KBM-7 (cell line): ENCODE data around the gene ADARB2.

Experiments
- DNase-seq: peaks from one replicate; pipeline ENCODE4 v3.0.0-alpha.2; 2015
- in situ Hi-C: fragments of 300-500 bp; cut with MboI; formaldehyde crosslinking; loops from 2 replicates; pipeline ENCODE4 v1.14.3; 2020; ENCODE audit warnings: low sequenced_read_pairs, low pct_unique_long_range_greater_than_20kb, mixed read lengths

The ADARB2 gene

GRCh38 chr10:1289591-1289990 is 447.7 kb downstream of the ADARB2 start:
- in situ Hi-C loops, result no loop called here
- DNase-seq, result no peak

GRCh38 chr10:1287971-1288401 is 449.3 kb downstream of the ADARB2 start:
- in situ Hi-C loops, result no loop called here

GRCh38 chr10:1287487-1287886 is 449.8 kb downstream of the ADARB2 start:
- in situ Hi-C loops, result no loop called here
- no peak for DNase-seq

More at GRCh38 chr10:1287971-1288401, 449.3 kb downstream of the ADARB2 start:
- no peak for DNase-seq

GRCh38 chr10:1284076-1284475 is 453.2 kb downstream of the ADARB2 start:
- in situ Hi-C loops, result no loop called here
- DNase-seq, result no peak

- DNase-seq, result no peak
- in situ Hi-C loops, result no loop called here
Observed at GRCh38 chr10:1281405-1281782, 455.9 kb downstream of the ADARB2 start.

GRCh38 chr10:1280466-1281404 is 456.6 kb downstream of the ADARB2 start:
- in situ Hi-C loops, result no loop called here
- DNase-seq, result no peak

- no peak for DNase-seq
- in situ Hi-C loops, result no loop called here
Observed at GRCh38 chr10:1278306-1278705, 459.0 kb downstream of the ADARB2 start.

- in situ Hi-C loops, result no loop called here
- no peak for DNase-seq
Observed at GRCh38 chr10:1274701-1275544, 462.4 kb downstream of the ADARB2 start.

- in situ Hi-C loops, result no loop called here
- DNase-seq, result no peak
Observed at GRCh38 chr10:1274111-1274661, 463.1 kb downstream of the ADARB2 start.

- no peak for DNase-seq
- in situ Hi-C loops, result no loop called here
Observed at GRCh38 chr10:1273372-1274105, 463.8 kb downstream of the ADARB2 start.

GRCh38 chr10:1272777-1273161 is 464.6 kb downstream of the ADARB2 start:
- DNase-seq, result no peak
- in situ Hi-C loops, result no loop called here

- no peak for DNase-seq
- in situ Hi-C loops, result no loop called here
Observed at GRCh38 chr10:1272079-1272776, 465.1 kb downstream of the ADARB2 start.

GRCh38 chr10:1270906-1271305 is 466.4 kb downstream of the ADARB2 start:
- in situ Hi-C loops, result no loop called here
- no peak for DNase-seq

GRCh38 chr10:1270490-1270889 is 466.8 kb downstream of the ADARB2 start:
- DNase-seq, result no peak
- in situ Hi-C loops, result no loop called here

GRCh38 chr10:1268831-1269230 is 468.5 kb downstream of the ADARB2 start:
- in situ Hi-C loops, result no loop called here
- peak; percentile 10 for DNase-seq

GRCh38 chr10:1267568-1267967 is 469.8 kb downstream of the ADARB2 start:
- in situ Hi-C loops, result no loop called here
- DNase-seq, result no peak

GRCh38 chr10:1267148-1267547 is 470.2 kb downstream of the ADARB2 start:
- in situ Hi-C loops, result no loop called here
- DNase-seq, result no peak

- DNase-seq, result no peak
Observed at GRCh38 chr10:1266033-1266802, 471.1 kb downstream of the ADARB2 start.

More at GRCh38 chr10:1266033-1266802, 471.1 kb downstream of the ADARB2 start:
- in situ Hi-C loops, result no loop called here
